Keratinocyte (primary cell): ENCODE results near the gene ARHGAP19. TPM values are rescaled to one million over a fixed set of nuclear protein-coding genes. Genes with fewer than 3 reads are reported as not detected.

Experiments used
- DNase-seq: peaks from one replicate; pipeline ENCODE4 v3.0.0-alpha.2; 2011; ENCODE audit warnings: low read depth, missing footprints, low spot score
- FAIRE-seq: peaks from 2 replicates; lab custom pipeline; 2011; peaks lifted over from hg19 to GRCh38; lab: Jason Lieb, UNC
- H2AFZ ChIP-seq: 2 replicates; pipeline ENCODE4 v1.6.0; 2012; ENCODE audit warnings: low read length, control low read depth, inconsistent platforms; ENCODE audit not compliant: control insufficient read depth
- H3K27ac ChIP-seq: 2 replicates; pipeline ENCODE4 v1.5.1; 2011; ENCODE audit warnings: low read length; ENCODE audit not compliant: control insufficient read depth, insufficient read depth
- H3K27me3 ChIP-seq: 3 replicates; pipeline ENCODE4 v1.6.0; 2011; ENCODE audit warnings: low read length; ENCODE audit not compliant: control insufficient read depth, insufficient read depth; ENCODE audit errors: extremely low read depth
- H3K36me3 ChIP-seq, 2 experiments: 2 replicates in 1 of 2; 3 replicates in 1 of 2; pipeline ENCODE4 v1.5.1; 2011; ENCODE audit warnings: low read length in 2 of 2, mild to moderate bottlenecking in 1 of 2; ENCODE audit not compliant: control insufficient read depth in 2 of 2, insufficient read depth in 2 of 2; ENCODE audit errors: extremely low read depth in 1 of 2
- H3K4me1 ChIP-seq: 3 replicates; pipeline ENCODE4 v1.5.1; 2011; ENCODE audit warnings: low read length; ENCODE audit not compliant: control insufficient read depth, insufficient read depth; ENCODE audit errors: extremely low read depth
- H3K4me2 ChIP-seq: 3 replicates; pipeline ENCODE4 v1.6.0; 2011; ENCODE audit warnings: low read depth, low read length; ENCODE audit not compliant: control insufficient read depth, insufficient read depth; ENCODE audit errors: extremely low read depth
- H3K4me3 ChIP-seq, 3 experiments: fragments of 200-600 bp in 1 of 3; sonication (generic) in 1 of 3; 2 replicates in 2 of 3; 3 replicates in 1 of 3; pipeline ENCODE4 v1.5.1; 2011 to 2016; ENCODE audit warnings: low read length in 3 of 3, mild to moderate bottlenecking in 3 of 3, control low read depth in 2 of 3, inconsistent platforms in 1 of 3, low read depth in 1 of 3, mixed read lengths in 1 of 3, mixed run types in 1 of 3, moderate library complexity in 1 of 3; ENCODE audit not compliant: control insufficient read depth in 2 of 3, insufficient read depth in 2 of 3; ENCODE audit errors: extremely low read depth in 1 of 3
- H3K79me2 ChIP-seq: 2 replicates; pipeline ENCODE4 v1.6.0; 2012; ENCODE audit warnings: low read length; ENCODE audit not compliant: control insufficient read depth, insufficient read depth
- H3K9ac ChIP-seq: 3 replicates; pipeline ENCODE4 v1.6.0; 2011; ENCODE audit warnings: low read length; ENCODE audit not compliant: control insufficient read depth, insufficient read depth; ENCODE audit errors: extremely low read depth
- H3K9me1 ChIP-seq: 3 replicates; pipeline ENCODE4 v1.6.0; 2011; ENCODE audit warnings: low read length; ENCODE audit not compliant: control insufficient read depth, insufficient read depth; ENCODE audit errors: extremely low read depth
- H3K9me3 ChIP-seq: 2 replicates; pipeline ENCODE4 v1.5.1; 2012; ENCODE audit warnings: low read depth, low read length; ENCODE audit not compliant: control insufficient read depth
- H4K20me1 ChIP-seq: 3 replicates; pipeline ENCODE4 v1.6.0; 2011; ENCODE audit warnings: low read length; ENCODE audit not compliant: control insufficient read depth, insufficient read depth; ENCODE audit errors: extremely low read depth
- EZH2 ChIP-seq: IDR thresholded peaks from one replicate; pipeline ENCODE4 v1.6.1; 2012; ENCODE audit warnings: inconsistent platforms, mild to moderate bottlenecking, low read length, moderate library complexity
- dilution Hi-C: fragments of 300-500 bp; cut with MboI; formaldehyde crosslinking; loops from one replicate; pipeline ENCODE4 v1.7.0; 2020; ENCODE audit warnings: low sequenced_read_pairs; ENCODE audit not compliant: extremely low pct_ligation_motif_present
- polyA plus RNA-seq, 5 experiments: library from polyadenylated mRNA; depleted of rRNA in 3 of 5; stranded (reverse) in 3 of 5; stranded (forward) in 1 of 5; unstranded in 1 of 5; fragments of >200 nt; gene quantifications; 1 replicate in 1 of 5; 2 replicates in 3 of 5; 3 replicates in 1 of 5; pipeline versions ENCODE4 v1.2.1 to v1.2.3, GENCODE V29; 2011 to 2012; ENCODE audit warnings: missing spikeins in 2 of 5, low read depth in 1 of 5, low replicate concordance in 1 of 5
- TF ChIP-seq, protein P1 (sequence below), 3 experiments: IDR thresholded peaks in 1 of 3; conservative IDR thresholded peaks in 1 of 3; optimal IDR thresholded peaks in 1 of 3; 2 replicates in 2 of 3; 3 replicates in 1 of 3; pipeline versions ENCODE3 to v1.5.1; 2011; ENCODE audit warnings: low read length in 3 of 3, mild to moderate bottlenecking in 3 of 3, moderate library complexity in 2 of 3, control low read depth in 1 of 3, inconsistent platforms in 1 of 3; ENCODE audit not compliant: insufficient read depth in 2 of 3; ENCODE audit errors: extremely low read depth in 1 of 3

ARHGAP19 gene
- polyA plus RNA-seq, 1 donor (not counting 4 experiments of a cell fraction or from before 2014, with no cell fraction given) = 7.5 TPM

DNA sequence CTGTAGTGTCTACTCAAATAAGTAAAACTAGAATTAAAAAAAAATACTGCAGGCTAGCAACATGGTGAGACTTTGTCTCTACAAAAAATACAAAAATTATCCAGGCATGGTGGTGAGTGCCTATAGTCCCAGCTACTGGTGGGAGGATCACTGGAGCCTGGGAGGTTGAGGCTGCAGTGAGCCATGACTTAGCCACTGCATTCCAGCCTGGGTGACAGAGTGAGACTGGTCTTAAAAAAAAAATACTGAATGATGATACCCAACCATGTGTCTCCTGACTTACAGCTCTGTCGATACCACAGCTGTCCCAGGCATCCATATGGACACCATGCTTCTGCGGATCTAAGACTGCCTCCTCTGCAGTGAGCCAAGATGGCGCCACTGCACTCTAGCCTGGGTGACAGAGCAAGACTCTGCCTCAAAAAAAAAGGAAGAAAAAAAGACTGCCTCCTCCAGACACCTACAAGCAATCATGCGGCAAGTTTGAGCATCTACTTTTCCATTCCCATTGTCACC lies 18.7 kb upstream of the ARHGAP19 start:
- no peak for DNase-seq
- no peak overlapping the region for H3K9ac ChIP-seq
- H3K4me2 ChIP-seq = no peak overlapping the region
- H3K27me3 ChIP-seq = no peaks in the 10 kb centered on the region
- TF ChIP-seq, protein P1, sequence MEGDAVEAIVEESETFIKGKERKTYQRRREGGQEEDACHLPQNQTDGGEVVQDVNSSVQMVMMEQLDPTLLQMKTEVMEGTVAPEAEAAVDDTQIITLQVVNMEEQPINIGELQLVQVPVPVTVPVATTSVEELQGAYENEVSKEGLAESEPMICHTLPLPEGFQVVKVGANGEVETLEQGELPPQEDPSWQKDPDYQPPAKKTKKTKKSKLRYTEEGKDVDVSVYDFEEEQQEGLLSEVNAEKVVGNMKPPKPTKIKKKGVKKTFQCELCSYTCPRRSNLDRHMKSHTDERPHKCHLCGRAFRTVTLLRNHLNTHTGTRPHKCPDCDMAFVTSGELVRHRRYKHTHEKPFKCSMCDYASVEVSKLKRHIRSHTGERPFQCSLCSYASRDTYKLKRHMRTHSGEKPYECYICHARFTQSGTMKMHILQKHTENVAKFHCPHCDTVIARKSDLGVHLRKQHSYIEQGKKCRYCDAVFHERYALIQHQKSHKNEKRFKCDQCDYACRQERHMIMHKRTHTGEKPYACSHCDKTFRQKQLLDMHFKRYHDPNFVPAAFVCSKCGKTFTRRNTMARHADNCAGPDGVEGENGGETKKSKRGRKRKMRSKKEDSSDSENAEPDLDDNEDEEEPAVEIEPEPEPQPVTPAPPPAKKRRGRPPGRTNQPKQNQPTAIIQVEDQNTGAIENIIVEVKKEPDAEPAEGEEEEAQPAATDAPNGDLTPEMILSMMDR (optimal IDR thresholded peaks at IDR 0.05 in 1 of 3, IDR thresholded peaks at IDR 0.05 in 1 of 3, conservative IDR thresholded peaks at IDR 0.05 in 1 of 3; ENCODE audit: extremely low read depth in 1 of 3, insufficient read depth in 2 of 3, low read length in 3 of 3) = no peak
- TF ChIP-seq EZH2 = no peak
- no peaks in the 10 kb centered on the region for H3K36me3 ChIP-seq
- no peak overlapping the region for H3K4me3 ChIP-seq
- no peaks in the 10 kb centered on the region for H4K20me1 ChIP-seq
- H3K9me1 ChIP-seq = no peaks in the 10 kb centered on the region
- H3K79me2 ChIP-seq = no peaks in the 10 kb centered on the region
- no peak for FAIRE-seq
- H2AFZ ChIP-seq = no peak overlapping the region
- H3K4me1 ChIP-seq = no peaks in the 10 kb centered on the region
- no peak overlapping the region for H3K27ac ChIP-seq
- dilution Hi-C loops = no loop called here
- H3K9me3 ChIP-seq = no peaks in the 10 kb centered on the region

DNA sequence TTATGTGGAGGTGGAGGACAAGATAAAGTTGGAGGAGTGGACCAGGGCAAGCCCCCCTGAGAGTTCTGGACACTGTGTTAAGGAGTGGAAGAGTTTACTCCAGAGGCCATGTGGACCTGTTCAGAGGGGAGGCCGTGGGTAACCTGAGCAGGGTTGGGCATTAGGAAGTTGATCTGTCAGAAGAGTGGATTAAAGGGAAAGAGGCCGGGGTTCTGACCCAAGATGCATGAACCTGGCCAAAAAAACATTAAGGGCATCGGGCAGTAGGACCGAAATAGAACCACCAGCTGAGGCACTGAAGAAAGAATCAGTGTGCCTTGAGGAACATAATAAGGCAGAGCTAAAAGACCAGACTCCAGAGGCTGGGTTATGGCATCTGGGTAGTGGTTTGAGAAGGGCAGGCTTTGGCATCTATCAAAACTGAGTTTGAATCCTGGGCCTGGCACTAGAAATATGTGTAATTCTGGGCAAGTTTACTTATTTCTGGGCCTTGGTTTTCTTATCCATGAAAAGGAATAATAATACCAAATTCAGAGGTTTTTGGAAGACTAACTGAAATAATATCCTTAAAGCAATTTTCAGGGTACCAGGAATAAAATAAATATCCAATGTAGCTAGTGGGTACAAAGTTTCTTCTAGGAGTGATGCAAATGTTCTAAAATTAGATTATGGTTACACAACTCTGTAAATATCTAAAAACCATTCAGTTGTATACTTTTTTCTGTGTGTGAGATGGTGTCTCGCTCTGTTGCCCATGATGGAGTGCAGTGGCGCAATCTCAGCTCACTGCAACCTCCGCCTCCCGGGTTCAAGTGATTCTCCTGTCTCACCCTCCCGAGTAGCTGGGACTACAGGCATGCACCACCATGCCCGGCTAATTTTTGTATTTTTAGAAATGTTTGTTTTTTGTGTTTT lies 15.7 kb upstream of the ARHGAP19 start:
- Histone ChIP-seq H3K9me3 (no peaks in the 10 kb centered on the region), H3K4me2 (no peak overlapping the region), H3K27me3 (no peaks in the 10 kb centered on the region), H3K79me2 (no peaks in the 10 kb centered on the region), H2AFZ (no peak overlapping the region), H3K36me3 (no peaks in the 10 kb centered on the region), H3K9ac (no peak overlapping the region), H3K4me1 (no peaks in the 10 kb centered on the region), H3K27ac (no peak overlapping the region), H3K4me3 (no peak overlapping the region), H4K20me1 (no peaks in the 10 kb centered on the region), H3K9me1 (no peaks in the 10 kb centered on the region)
- TF ChIP-seq EZH2 = no peak
- TF ChIP-seq, protein P1 (optimal IDR thresholded peaks at IDR 0.05 in 1 of 3, IDR thresholded peaks at IDR 0.05 in 1 of 3, conservative IDR thresholded peaks at IDR 0.05 in 1 of 3; ENCODE audit: extremely low read depth in 1 of 3, insufficient read depth in 2 of 3, low read length in 3 of 3) = no peak
- FAIRE-seq = no peak
- dilution Hi-C loops = no loop called here
- DNase-seq = no peak
